KBM-7 (cell line): ENCODE data around the gene FBXW11.

Experiments used
- DNase-seq: peaks from one replicate; pipeline ENCODE4 v3.0.0-alpha.2; 2015
- in situ Hi-C: fragments of 300-500 bp; cut with MboI; formaldehyde crosslinking; loops from 2 replicates; pipeline ENCODE4 v1.14.3; 2020; ENCODE audit warnings: low sequenced_read_pairs, low pct_unique_long_range_greater_than_20kb, mixed read lengths

FBXW11 gene

GRCh38 chr5:171855265-171855664 is 151.2 kb downstream of the FBXW11 start:
- in situ Hi-C loops: no loop called here
- DNase-seq: no peak

- in situ Hi-C loops: no loop called here
- DNase-seq: no peak
Observed at GRCh38 chr5:171852255-171852681, 154.2 kb downstream of the FBXW11 start.

GRCh38 chr5:171851251-171851650 is 155.2 kb downstream of the FBXW11 start:
- DNase-seq: no peak
- in situ Hi-C loops: no loop called here

GRCh38 chr5:171850324-171850947 is 156.0 kb downstream of the FBXW11 start:
- DNase-seq: peak; percentile 62
- in situ Hi-C loops: no loop called here

GRCh38 chr5:171849585-171850323 is 156.7 kb downstream of the FBXW11 start:
- no peak for DNase-seq
- in situ Hi-C loops: no loop called here

GRCh38 chr5:171848911-171849520 is 157.4 kb downstream of the FBXW11 start:
- in situ Hi-C loops: no loop called here

GRCh38 chr5:171848486-171848885 is 158.0 kb downstream of the FBXW11 start:
- in situ Hi-C loops: no loop called here
- no peak for DNase-seq

More at GRCh38 chr5:171848911-171849520, 157.4 kb downstream of the FBXW11 start:
- no peak for DNase-seq

GRCh38 chr5:171848006-171848405 is 158.4 kb downstream of the FBXW11 start:
- in situ Hi-C loops: no loop called here
- no peak for DNase-seq

- no peak for DNase-seq
- in situ Hi-C loops: no loop called here
Observed at GRCh38 chr5:171847026-171847425, 159.4 kb downstream of the FBXW11 start.

GRCh38 chr5:171846323-171846722 is 160.1 kb downstream of the FBXW11 start:
- DNase-seq: no peak
- in situ Hi-C loops: no loop called here

- in situ Hi-C loops: no loop called here
- DNase-seq: no peak
Observed at GRCh38 chr5:171845857-171846256, 160.6 kb downstream of the FBXW11 start.

- DNase-seq: no peak
- in situ Hi-C loops: no loop called here
Observed at GRCh38 chr5:171845040-171845630, 161.3 kb downstream of the FBXW11 start.

GRCh38 chr5:171842777-171843328 is 163.6 kb downstream of the FBXW11 start:
- in situ Hi-C loops: no loop called here

GRCh38 chr5:171841984-171842776 is 164.3 kb downstream of the FBXW11 start:
- DNase-seq: no peak
- in situ Hi-C loops: no loop called here

More at GRCh38 chr5:171842777-171843328, 163.6 kb downstream of the FBXW11 start:
- DNase-seq: no peak

GRCh38 chr5:171840711-171841522 is 165.5 kb downstream of the FBXW11 start:
- in situ Hi-C loops: no loop called here
- peak; percentile 77 for DNase-seq

GRCh38 chr5:171840066-171840465 is 166.4 kb downstream of the FBXW11 start:
- in situ Hi-C loops: no loop called here
- peak; percentile 28 for DNase-seq

- in situ Hi-C loops: no loop called here
- DNase-seq: no peak
Observed at GRCh38 chr5:171839112-171839511, 167.3 kb downstream of the FBXW11 start.

- no peak for DNase-seq
- in situ Hi-C loops: no loop called here
Observed at GRCh38 chr5:171838066-171838465, 168.4 kb downstream of the FBXW11 start.
